GM12872 (cell line): ENCODE results near the gene SUV39H1.

Experiments used
- TF ChIP-seq, protein P1 (sequence below): IDR thresholded peaks from 3 replicates; pipeline ENCODE4 v1.5.1; 2011; ENCODE audit warnings: low read depth, mild to moderate bottlenecking, low read length, moderate library complexity; ENCODE audit not compliant: insufficient read depth

The SUV39H1 gene, protein sequence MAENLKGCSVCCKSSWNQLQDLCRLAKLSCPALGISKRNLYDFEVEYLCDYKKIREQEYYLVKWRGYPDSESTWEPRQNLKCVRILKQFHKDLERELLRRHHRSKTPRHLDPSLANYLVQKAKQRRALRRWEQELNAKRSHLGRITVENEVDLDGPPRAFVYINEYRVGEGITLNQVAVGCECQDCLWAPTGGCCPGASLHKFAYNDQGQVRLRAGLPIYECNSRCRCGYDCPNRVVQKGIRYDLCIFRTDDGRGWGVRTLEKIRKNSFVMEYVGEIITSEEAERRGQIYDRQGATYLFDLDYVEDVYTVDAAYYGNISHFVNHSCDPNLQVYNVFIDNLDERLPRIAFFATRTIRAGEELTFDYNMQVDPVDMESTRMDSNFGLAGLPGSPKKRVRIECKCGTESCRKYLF

DNA sequence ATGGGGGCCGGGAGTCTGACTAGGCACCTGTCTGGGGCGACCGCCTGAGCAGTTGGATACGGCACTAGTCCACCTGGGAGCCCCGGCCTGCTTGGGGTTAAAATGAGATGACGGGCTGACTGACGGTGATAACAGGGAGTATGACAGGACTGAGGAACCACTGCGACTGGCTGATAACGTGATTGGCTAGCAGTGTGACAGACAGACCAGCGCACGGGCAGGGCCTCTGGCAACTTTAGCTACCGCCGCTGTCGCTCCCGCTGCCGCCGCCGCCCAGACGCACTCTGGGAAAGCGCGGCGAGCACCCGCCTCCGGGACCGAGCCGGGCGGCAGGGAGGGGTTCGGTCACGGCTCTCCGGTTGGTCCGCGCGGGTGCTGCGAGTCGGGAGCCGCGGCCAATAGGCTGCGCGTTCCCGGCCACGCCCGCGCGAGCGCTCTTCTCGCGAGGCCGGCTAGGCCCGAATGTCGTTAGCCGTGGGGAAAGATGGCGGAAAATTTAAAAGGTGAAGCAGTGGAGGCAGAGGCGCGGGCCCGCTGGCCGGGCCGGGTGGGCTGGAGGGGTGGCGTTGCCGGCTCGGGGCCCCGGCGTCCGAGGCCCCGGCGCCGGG, at the start of gene SUV39H1:
SUV39H1 (plus strand) TSS at position 434 of the 608 bp plus-strand sequence; CDS start at position 485, 51 bp downstream.
- TF ChIP-seq, protein P1, sequence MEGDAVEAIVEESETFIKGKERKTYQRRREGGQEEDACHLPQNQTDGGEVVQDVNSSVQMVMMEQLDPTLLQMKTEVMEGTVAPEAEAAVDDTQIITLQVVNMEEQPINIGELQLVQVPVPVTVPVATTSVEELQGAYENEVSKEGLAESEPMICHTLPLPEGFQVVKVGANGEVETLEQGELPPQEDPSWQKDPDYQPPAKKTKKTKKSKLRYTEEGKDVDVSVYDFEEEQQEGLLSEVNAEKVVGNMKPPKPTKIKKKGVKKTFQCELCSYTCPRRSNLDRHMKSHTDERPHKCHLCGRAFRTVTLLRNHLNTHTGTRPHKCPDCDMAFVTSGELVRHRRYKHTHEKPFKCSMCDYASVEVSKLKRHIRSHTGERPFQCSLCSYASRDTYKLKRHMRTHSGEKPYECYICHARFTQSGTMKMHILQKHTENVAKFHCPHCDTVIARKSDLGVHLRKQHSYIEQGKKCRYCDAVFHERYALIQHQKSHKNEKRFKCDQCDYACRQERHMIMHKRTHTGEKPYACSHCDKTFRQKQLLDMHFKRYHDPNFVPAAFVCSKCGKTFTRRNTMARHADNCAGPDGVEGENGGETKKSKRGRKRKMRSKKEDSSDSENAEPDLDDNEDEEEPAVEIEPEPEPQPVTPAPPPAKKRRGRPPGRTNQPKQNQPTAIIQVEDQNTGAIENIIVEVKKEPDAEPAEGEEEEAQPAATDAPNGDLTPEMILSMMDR, result no peak

DNA sequence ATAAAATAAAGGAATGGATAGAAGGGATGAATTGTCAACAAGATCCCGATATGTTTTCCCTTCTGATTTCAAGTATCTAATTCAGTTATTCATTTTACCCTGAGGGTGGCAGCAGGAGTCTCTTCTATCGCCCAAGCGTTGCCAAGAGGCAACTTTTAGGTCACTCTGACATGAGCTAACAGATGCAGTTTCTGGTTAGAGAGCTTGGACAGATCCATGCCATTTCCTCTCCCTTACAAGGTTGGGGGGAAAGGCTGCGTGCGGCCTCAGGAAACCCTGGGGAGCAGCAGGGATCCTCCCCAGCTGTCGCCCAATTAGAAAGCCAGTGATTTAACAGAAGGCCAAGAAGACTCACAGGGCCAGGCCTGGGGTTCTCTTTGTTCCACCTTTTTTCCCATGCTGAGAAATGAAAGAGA, 48.2 kb upstream of the SUV39H1 start:
- TF ChIP-seq, protein P1, result peak; percentile 27; the same call in 1 of the 3 replicates

DNA sequence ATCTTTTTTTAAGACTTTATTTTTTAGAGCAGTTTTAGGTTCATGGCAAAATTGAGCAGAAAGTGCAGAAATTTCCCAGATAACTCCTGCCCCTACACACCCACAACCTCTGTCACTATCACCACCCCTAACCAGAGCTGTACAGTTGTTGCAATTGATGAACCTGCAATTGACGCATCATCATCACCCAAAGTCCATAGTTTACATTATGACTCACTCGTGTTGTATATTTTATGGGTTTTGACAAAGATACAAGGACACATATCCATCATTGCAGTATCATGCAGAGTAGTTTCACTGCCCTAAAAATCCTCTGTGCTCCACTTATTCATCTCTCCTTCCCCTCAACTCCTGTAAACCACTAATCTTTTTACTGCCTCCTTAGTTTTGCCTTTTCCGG, 47.4 kb upstream of the SUV39H1 start:
- TF ChIP-seq, protein P1, result no peak

DNA sequence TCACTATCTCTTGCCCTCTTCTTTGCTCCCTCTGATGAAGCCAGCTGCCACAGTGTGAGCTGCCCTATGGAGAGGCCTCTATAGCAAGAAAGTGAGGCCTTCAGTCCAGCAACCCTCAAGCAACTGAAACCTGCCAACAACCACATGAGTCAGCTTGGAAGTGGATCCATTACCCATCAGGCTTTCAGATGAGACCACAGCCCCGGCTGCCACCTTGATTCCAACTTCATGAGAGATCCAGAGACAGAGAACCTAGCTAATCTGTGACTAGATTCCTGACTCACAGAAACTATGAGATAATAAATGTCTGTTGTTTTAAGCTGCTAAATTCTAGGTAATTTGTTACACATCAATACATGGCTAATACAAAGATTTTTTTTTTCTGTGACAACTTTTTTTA, 33.3 kb upstream of the SUV39H1 start:
- TF ChIP-seq, protein P1, result no peak

DNA sequence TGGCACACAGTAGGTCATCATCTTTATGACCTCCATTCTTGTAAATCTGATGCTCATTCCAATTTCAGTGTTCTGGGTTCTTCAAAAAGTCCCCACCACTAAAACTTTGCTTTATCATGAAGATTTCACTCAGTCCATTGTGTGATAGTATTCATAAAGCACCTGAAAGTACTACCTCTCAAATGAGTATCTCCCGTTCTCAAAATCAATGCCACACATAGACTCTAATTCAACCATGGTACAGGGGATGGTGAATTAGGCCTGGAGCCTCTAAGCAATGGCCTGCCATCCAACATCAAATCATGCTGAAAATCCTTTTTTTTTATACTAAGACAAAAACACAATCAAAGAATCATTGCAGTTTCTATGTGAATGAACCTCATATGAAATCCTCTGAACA, 32.4 kb upstream of the SUV39H1 start:
- TF ChIP-seq, protein P1, result no peak

DNA sequence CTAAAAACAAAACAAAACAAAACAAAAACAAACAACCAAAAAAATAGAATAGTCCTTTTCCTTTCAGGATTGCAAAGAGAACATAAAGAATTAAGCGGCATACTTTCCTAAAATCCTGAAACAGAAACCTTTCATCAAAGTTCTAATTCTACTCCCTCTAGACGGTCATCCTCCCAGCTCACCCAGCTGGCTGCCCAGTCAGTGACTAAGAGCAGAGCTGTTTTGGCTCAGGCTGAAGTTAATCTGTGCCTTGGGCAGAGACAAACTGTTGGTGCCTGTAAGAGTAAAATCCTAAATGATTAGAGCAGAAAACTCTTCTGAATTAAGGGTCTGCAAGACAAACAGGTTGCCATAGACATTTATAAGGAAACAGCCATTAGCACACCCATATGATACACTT, 30.5 kb upstream of the SUV39H1 start:
- TF ChIP-seq, protein P1, result no peak

DNA sequence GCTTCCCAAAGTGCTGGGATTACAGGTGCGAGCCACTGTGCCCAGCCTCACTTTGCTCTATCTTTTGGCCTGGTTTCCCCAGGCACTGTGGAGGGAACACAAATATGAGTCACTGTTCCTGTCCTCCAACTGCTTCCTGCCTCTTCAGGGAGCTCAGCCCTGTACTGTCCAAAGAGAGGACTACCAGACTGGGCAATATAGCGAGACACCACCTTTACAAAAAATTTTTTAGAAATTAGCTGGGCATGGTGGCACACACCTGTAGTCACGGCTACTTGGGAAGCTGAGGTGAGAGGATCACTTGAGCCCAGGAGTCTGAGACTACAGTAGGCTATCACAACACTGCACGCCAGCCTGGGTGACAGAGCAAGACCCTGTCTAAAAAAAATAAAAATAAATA, 29.9 kb upstream of the SUV39H1 start:
- TF ChIP-seq, protein P1, result no peak
